ENCODE measurements around the gene SSRP1.
"Not testable (repeated sequence)": the region's sequence is repeated elsewhere in the genome, so short reads cannot be mapped to it uniquely, and the experiment has no call there.

The SSRP1 gene

GRCh38 chr11:57300785-57301184 lies 34.9 kb downstream of the SSRP1 start:
- DNase-seq: no peak

- DNase-seq: no peak
Measured at GRCh38 chr11:57299150-57299737, 36.4 kb downstream of the SSRP1 start.

GRCh38 chr11:57297221-57297620 lies 38.5 kb downstream of the SSRP1 start:
- DNase-seq: no peak

DNA sequence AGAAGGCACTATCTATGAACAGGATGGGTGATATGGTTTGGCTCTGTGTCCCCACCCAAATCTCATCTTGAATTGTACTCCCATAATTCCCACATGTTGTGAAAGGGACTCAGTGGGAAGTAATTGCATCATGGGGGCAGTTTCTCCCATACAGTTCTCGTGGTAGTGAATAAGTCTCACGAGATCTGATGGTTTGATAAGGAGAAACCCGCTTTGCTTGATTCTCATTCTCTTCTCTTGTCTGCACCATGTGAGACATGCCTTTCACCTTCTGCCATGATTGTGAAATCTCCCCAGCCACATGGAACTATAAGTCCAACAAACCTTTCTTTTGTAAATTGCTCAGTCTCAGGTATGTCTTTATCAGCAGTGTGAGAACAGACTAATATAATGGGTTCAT lies 39.5 kb downstream of the SSRP1 start:
- DNase-seq: not testable (repeated sequence)

DNA sequence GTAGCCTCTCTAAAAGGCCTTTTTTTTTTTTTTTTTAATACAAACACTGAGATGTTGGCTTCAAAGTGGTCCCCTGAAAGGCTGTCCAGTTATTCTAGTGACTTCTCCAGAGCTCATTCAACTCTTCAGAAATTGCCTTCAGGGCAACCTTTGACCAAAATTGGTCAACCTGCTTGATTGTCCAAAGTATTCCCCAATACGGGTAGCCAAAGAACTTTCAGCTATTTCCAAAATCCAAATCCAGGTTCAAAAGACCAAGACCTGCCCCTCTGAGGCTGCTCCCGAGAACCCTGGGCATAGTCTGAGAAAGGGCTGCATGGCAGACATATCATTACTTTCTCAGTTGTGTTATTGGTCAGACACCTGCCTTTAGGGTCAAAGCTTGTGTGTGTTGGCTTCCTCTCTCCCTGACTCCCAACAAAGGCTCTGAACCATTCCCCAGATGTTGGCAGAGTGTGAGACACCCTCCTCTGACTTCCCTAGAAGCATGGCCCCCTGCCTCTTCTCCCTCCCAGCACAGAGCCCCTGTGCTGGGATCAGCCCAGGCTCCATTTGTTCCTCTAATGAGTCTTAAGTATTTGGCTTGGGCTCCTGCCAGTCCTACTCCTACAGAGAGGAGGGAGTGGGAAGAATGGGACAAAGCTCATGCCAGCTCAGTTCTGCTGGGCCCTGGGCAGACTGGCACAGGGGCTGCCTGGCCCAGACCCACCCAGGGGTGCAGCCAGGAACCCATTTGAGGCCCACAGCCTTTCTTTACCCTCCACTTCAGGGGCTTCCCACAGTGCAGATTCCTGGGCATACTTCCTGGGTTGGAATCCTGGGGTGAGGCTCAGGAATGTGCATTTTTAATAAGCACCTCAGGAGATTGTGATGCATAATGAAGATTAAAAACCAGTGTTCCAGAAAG lies 41.2 kb downstream of the SSRP1 start:
- DNase-seq: no peak

- no peak for DNase-seq
Measured at GRCh38 chr11:57290288-57290687, 45.4 kb downstream of the SSRP1 start.

GRCh38 chr11:57288771-57289579 lies 46.7 kb downstream of the SSRP1 start:
- no peak for DNase-seq

- no peak for DNase-seq
Measured at GRCh38 chr11:57287884-57288283, 47.8 kb downstream of the SSRP1 start.

GRCh38 chr11:57283231-57283990 lies 52.3 kb downstream of the SSRP1 start:
- DNase-seq: no peak

GRCh38 chr11:57281546-57281945 lies 54.1 kb downstream of the SSRP1 start:
- DNase-seq: not testable (repeated sequence)

- DNase-seq: no peak
Measured at GRCh38 chr11:57279116-57279515, 56.6 kb downstream of the SSRP1 start.

DNA sequence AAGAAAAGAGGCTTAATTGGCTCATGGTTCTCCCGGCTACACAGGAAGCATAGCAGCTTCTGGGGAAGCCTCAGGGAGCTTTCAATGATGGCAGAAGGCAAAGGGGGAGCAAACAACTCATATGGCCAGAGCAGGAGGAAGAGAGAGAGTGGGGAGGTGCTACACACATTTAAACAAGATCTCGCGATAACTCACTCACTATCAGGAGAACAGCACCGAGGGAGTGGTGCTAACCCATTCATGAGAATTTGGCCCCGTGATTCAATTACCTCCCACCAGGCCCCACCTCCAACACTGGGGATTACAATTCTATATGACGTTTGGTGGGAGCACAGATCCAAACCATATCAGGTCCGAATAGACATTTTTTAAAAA lies 57.0 kb downstream of the SSRP1 start:
- no peak for DNase-seq

- peak; percentile 65 to 83 for DNase-seq
Measured at GRCh38 chr11:57277845-57278720, 57.6 kb downstream of the SSRP1 start.

- peak; percentile 49 to 59 for DNase-seq
Measured at GRCh38 chr11:57276971-57277675, 58.6 kb downstream of the SSRP1 start.

GRCh38 chr11:57276169-57276970 lies 59.3 kb downstream of the SSRP1 start:
- DNase-seq: no peak
